ENCODE measurements around the gene ENOX2.

The ENOX2 gene

DNA sequence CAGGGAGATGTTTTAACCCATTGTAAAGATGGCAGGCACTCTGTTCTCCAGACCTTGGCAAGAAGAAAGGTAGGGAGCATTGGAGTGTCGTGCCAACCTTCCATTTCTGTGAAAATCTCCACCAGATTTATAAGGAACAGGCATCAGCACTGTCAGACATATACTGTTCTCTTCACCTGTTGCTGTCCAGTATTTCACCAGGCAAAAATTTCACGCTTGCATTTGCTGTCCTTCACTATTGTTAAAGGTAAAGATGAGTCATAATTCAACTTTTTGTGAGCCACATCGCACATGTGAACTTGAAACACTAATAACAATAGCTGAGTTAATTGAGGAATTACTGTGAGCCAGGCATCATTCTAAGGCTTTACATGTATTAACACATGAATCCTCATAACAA is 203.4 kb downstream of the ENOX2 start:
- DNase-seq (ENCODE audit: low read depth) = no peak

DNA sequence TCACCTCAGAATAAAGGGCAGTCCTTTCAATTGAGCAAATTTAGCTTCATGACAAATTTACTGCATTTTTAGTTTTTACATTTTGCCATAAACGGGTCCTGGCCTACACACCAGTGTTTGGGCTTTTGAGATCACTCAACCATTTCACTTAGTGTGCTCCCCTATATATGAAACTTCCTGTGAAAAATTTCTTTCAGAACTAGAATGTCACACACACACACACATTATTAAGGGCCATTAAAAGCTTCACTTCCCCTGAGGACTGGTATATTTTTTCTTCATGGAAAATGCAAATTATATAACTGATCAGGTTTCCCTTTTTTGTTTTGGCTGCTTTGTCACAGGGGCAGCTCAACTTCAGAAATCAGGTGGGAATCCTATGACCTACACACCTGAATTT is 206.5 kb downstream of the ENOX2 start:
- DNase-seq (ENCODE audit: low read depth) = no peak

DNA sequence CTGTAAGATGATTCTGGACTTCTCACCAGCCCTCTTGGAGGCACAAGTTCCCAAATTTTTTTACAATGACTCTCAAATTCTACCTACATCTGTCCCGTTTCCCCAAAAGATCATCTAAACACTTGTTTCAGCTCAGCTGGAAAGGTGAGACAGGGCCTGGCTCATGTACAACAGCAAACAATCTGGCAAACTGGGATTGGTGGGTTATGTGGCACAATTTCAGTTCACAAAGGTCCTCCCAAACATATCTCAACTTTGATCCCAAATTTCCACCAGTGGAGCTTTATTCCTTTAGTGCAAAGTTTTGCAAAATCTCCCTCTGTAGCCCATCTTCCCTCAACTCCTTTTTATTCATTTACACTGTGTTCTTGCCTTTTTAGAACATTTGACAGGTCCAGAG is 207.1 kb downstream of the ENOX2 start:
- no peak for DNase-seq (ENCODE audit: low read depth)

DNA sequence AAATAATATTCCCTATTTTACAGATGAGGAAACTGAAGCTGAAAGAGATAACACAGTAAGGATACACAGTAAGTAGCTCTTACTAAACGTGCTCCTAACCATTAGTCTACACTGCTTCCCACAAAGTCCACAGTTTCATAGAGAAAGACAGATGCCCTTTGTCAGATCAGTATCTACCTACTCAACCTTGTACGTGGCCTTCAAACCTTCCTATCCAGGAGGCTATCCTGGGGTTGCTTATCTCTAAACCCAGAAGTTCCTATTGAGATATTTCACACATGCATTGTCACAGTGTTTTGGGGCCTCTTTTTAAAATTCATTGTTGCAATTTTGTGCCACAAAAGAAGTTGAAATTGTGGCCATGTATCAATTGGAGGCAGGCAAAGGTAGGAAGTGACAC is 208.0 kb downstream of the ENOX2 start:
- DNase-seq (ENCODE audit: low read depth) = no peak

DNA sequence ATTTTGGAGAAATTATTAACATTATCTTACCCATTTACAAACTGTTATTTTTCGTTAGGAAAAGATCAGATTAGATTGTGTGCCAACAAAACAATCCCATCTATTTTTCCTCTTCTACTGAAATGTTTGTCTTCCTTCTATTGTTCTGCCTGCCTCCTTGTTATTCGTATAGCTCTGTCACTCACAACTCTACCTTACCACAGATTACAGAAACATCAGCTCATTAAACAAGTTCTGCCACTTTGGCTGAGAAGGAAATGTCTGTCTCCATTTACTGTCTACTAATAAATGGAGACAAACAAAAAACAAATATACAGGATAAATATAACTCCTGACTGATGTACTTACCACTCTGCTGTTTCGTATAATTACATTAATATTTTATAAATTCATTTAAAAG is 211.4 kb downstream of the ENOX2 start:
- DNase-seq (ENCODE audit: low read depth) = no peak

DNA sequence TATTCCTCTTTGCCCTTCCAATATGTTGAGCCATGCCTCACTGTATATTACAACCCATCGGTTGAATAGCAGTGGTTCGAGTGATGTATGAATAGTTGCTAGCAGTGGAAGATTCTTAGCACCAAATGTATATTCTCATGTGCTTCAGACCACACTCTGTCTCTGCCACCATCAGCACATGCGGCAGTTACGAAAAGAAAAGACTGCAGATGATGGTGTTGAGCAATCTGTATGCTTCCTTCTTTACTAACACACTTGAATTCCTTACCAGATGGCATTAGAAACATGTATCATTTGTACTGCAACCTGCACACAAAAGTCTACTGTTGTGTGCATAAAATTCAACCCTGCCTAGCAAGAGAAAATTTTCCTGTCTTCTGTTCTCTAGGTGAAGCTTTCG is 214.6 kb downstream of the ENOX2 start:
- DNase-seq (ENCODE audit: low read depth) = no peak

DNA sequence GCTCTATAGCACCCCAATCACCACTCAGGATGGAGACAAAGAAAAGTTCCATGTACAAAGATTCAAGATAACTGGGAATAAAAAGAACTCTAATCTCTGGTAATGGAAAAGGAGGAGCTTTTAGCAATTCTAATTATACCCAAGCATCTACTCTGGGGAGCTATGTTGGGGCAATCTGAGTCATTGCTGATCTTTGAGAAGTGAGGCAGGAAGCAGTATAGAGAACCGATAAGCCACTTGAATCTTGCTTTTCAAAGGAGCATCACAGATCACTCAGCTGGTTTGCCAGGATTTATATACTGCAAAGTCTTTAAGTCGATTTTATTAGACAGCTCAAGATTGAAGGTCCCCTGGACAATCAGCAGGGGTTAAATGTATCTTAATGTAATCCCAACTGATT is 220.0 kb downstream of the ENOX2 start:
- no peak for DNase-seq (ENCODE audit: low read depth)

DNA sequence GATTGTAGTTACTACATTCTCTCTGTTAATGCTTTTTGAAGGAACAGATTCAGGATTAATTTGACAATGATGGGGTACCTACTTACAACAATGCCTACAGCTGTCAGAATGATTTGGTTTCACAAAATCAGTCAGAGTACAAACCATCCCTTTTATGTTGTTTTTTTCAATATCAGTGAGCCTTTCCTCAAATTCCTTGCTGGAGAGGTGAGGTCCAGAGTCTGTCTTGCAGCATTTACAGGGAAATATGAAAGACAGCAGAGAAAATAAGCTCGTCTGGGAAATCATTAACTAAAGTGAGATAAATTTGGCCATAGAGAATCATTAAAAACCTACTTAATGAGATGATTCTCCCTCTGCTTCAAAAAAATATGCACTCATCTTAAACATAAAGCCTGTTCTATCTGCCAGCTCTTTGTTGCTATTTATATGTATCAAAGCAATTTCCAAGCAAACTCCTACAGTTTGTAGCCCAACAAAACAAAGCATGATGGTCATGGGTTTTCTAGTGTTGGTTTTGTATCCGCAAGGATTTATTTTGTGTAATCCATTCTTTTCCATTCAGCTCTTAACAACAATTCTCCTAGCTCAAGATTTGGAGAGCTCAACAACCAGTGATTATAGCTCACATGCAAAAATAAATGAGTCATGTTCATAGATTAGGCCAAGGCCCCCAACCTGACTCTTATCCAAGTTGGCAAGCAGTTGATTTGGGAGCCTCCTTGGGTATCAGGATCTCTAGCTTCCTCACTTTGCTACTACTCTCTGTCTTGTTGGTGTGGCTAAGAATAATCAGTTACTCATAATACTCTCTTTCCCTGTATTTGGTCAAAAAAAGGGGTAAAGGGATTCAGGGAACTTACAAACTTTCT is 222.6 kb downstream of the ENOX2 start:
- DNase-seq (ENCODE audit: low read depth) = no peak

DNA sequence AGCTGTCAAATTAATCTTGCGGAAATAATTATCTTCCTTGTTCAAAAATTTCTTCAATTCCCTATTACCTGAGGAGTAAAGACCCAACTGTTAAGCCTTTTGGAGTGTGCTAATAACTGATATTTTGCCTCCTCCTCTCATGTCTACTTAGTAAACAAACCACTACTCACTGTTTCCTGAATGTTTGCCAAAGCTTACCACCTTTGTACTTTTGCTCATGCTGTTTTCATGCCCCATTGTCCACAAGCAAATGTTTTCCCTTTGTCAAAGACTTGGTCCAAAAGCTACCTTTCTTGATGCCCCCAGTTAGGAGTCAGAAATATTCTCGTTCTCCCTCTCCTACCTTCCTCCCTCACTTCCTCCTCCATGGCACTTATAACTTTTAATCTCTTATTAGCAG is 226.1 kb downstream of the ENOX2 start:
- no peak for DNase-seq (ENCODE audit: low read depth)

DNA sequence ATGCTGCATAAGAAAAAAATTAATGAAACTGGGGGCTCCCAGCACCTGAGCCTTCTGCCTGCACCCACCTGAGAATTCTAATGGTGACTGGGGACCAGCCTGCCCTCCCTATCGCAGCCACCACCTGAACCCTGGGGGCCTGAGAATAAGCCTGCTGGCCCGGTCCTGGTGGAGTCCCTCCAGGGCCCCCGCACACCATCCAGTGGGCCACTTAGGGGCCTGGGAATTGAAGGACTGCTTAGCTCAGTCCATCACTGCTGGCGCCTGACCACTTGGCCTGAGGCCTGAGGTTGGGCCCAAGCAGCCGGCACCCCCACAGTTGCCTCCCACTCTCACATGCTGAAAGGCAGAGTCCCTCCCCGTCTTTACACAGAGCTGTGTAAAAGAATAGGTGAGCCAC is 230.8 kb downstream of the ENOX2 start:
- no peak for DNase-seq (ENCODE audit: low read depth)

DNA sequence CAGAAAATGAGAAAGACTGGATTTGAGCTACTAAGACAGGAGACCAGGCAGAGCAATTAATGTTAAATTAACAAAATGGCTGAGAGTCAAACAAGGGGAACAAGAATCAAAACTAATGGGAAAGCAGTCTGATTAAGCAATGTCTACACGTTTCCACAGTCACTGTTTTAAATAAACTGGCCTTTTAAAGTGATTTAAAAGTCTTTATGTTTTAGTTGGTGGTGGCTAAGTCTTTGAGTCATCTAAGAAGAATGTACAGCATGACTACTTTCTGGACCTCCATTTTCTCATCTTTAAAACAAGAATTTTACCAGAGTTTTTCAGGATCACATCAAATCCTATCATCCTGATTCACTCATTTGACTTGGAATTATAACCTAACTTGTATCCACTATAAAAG is 233.8 kb downstream of the ENOX2 start:
- no peak for DNase-seq (ENCODE audit: low read depth)

DNA sequence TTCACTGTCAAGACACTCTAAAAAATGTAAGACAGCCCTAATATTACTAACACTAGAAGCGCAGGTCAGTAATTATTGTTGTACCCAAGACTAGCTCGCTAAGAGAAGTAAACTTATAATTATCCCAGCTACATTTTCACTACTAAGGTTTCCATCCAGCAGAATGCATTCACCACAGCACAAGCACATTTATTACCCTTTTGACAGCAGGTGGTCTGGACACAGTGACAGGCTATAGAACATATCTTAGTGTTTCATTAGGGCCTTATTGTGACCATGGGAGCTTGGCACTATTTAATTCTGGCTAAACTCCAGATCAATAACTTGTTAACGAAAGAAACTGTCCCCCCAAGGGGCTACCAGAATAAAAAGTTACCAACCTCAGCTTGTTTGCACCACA is 237.7 kb downstream of the ENOX2 start:
- no peak for DNase-seq (ENCODE audit: low read depth)

DNA sequence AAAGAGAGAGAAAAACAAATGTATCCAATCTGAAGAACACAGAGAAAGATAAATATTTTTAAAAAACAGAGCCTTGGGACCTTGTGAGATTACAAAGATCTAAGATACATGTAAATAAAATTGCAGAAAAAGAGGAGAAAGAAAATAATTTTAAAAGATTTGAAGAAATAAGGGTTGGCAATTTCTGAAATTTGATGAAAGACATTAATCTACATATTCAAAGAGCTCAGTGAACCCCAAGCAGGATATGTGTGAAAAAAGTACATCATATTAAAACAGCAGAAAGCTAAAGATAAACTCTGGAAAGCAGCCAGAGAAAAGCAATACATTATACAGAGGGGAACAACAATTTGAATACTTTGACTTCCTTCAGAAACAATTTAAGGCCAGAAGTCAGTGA is 244.7 kb downstream of the ENOX2 start:
- DNase-seq (ENCODE audit: low read depth) = no peak

DNA sequence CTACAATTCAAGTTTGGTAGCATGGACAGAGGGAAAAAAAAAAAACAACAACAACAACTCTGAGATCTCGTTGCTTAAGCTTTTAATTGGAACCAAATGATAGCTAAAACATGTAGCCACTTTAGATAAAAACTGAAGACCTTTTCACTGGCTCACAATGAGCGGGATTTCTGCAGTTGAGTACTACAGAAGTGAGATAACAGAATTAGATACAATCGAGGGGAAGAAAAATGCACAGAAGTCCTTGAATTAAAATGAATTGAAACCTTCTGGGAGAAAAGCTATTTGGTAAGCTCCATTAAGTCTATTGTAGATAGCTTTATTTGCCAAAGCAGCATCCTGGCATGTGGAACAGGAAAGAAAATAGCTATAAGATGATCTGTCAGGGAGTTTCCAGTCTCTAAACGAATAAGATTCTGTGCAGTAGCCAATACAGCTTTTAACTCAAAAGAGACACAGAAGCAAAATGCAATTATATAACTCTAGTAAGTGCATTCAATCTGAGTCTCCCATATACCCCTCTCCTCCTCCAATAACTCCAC is 248.5 kb downstream of the ENOX2 start:
- DNase-seq (ENCODE audit: low read depth) = no peak

DNA sequence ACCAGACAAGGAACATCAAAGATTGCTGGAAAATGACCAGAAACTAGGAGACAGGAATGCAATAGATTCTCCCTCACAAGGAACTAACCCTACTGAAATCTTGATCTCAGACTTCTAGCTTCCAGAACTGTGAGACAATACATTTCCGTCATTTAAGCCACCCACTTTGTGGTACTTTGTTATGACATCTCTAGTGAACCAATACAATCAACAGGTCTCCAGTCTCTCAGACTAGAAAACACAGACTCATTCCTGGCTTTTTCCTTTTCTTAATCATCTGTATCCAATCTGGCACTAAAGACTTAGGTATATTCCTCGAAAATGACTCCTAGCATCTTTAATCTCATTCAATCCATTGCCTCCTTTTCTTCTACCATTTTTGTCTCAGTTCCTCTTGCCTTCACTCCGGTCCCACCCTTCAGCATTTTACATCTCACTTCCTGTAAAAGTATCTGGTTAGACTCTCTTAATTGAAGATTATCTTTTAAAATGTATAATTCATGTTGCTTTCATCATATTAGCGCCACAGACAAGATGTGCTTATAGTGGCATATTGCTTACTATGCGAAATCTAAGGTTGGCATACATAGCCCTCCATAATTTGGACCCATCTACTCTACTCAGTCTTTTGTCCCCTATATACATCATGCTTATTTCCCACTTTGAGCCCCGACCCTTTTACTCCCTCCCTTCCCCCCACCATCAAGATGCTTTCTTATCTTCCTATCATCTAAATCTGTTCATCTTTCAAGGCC is 250.0 kb downstream of the ENOX2 start:
- no peak for DNase-seq (ENCODE audit: low read depth)

DNA sequence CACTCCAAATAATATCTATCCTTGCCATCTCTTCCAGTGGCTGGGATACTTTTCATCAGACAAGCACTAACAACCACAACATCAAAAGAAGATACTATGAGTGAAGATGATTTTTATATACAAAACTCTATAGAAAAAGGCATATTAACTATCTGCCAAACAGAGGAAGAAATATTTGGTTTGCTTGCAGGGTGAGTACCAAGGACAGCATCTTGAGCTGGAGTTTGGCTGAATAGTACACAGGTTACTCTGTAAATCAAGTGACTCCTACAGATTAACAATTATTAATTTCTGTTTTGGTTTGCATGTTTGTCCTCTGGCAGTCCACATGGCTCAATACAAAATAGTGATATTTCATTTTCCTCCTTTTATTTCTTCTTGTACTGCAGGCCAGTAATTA is 253.3 kb downstream of the ENOX2 start:
- DNase-seq (ENCODE audit: low read depth) = no peak

DNA sequence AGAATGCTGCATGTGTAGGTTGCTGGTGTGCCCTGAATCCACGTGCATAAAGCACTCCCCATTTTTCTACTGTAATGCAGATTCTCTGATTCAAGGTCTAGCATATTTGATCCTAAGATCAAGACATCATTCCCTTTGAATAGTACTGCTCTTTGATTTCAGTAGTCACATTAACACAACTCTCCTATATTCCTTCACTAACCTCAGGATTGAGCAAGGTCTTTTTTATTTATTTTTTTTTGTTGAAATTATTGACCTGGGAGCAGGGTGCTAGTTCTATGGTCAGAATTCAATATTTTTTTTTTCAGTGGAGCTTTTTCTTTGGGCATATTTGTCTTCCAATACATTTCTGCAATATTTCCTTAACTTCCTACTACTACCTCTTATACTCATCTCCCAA is 255.5 kb downstream of the ENOX2 start:
- no peak for DNase-seq (ENCODE audit: low read depth)

DNA sequence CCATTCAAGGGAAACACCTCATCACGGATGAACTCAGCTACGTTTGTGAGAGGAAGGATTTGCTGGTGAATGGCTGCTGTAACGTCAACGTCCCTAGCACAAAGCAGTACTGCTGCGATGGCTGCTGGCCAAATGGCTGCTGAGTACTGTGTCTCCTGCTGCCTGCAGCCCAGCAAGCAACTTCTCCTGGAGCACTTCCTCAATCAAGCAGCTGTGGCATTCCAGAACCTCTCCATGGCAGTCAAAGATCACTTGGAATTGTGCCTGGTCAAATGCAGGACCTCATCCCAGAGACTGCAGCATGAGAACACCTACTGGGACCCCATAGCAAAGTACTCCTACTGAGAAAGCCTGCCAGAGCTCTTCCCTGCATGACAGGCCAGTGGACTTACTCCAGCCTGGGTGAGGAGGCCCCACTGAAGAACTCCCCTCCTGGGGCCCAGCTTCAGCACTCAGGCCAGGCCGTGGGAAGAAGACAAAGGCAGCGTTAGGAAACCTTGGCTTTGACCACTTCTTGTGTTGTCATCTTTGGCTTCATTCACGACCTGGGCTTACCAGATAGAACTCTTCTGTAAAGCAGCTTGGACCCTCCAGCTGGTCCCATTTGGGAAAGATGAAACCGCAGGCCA is 256.9 kb downstream of the ENOX2 start:
- no peak for DNase-seq (ENCODE audit: low read depth)

DNA sequence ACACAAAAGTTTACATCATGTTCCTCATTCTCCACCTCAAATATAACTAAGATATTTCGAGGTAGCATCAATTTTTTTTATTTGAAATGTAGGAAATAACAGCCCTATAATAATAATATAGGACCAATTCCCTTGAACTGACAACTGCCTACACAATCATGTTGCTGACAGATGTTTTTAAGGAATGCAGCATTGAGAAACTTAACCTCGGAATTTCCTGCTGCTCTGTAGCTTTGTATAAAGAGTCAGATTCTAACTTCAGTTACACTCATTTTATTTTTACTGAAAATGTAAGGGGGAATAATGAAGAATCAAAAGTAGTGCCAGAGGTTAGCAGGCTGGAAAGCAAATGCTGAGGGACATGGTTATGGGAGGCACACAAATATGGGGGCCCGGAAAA is 265.4 kb downstream of the ENOX2 start:
- no peak for DNase-seq (ENCODE audit: low read depth)

DNA sequence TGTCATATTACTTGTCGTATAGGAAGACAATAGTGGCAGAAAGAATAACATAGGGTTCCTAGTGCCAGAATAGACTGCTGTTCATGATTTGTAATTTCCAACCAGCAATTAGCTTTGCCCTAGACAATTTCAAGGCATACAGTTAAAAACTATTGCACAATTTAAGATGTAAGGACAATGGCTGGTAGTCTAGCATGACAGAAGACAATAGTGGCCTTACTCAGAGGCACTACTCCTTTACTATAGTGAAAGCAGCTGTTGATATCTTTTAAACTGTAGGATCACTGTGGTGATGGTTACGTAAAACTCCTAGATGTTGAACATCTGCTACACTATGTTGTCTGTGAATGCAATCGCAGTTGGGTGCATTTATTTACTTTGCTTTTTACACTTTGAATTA is 266.7 kb downstream of the ENOX2 start:
- DNase-seq (ENCODE audit: low read depth) = no peak

DNA sequence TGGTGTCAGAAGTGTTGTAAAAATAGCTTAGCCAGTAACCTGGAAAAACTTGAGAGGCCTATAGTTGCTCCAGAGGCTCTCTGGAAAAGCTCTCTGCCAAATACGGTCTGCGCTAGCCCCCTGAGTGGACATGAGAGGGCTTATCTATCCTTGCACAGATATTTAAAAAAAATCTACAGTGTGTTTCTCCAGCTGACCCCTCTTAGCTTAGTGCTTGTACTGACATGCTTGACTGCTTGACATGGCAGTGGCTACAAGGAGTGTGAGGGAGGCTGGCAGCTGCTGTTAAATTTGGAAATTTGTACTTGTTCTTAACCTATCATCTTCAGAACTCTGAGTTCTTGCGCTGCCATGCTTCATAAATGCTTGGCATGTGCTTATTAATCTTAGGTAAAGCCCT is 272.0 kb downstream of the ENOX2 start:
- no peak for DNase-seq (ENCODE audit: low read depth)

DNA sequence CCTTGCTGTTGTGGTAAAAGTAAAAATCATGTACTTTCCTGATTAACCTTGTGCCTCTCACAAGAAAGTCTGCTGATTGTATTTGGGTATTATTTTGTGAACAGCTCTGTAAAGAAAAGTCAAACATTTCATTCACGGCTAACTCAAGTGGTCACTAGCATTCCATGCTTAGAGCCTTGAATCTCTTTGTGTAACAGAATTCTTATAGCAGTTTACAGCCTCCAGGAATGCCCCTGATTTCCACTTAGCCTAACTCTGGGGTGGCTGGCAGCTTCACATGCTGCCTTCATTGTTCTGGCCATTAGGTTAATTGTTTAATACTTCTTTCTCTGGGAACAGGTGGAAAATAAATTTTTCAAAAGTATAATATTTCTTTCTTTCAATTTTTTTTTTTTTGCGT is 274.5 kb downstream of the ENOX2 start:
- no peak for DNase-seq (ENCODE audit: low read depth)

DNA sequence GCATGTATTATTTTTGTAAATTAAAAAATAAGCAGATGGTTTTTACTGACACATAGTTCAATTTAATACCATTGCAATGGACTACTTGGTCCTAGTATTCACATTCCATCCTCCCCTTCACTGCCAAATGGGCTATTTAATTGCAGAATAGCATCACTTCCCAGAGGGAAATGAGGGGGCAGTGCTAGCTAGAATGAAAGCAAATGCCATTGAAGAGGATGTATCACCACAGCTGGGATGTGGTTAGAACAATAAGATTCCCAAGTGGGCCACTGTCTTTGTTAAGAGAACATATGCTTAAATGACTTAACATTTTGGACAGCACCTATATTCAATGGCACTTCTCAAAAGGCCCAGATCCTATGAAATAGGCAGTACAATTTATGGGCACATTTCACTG is 276.5 kb downstream of the ENOX2 start:
- no peak for DNase-seq (ENCODE audit: low read depth)
